GM18498 (cell line): ENCODE results near the gene SMARCD3.

ENCODE experiments used
- ATAC-seq: cut with Tn5 transposase; IDR thresholded peaks from one replicate; pipeline ENCODE4 v1.9.1; 2021; ENCODE audit warnings: mild to moderate bottlenecking, moderate library complexity; ENCODE audit not compliant: unreplicated experiment

The SMARCD3 gene

GRCh38 chr7:151238924-151239836, 9.3 kb downstream of the SMARCD3 start:
- no peak for ATAC-seq

DNA sequence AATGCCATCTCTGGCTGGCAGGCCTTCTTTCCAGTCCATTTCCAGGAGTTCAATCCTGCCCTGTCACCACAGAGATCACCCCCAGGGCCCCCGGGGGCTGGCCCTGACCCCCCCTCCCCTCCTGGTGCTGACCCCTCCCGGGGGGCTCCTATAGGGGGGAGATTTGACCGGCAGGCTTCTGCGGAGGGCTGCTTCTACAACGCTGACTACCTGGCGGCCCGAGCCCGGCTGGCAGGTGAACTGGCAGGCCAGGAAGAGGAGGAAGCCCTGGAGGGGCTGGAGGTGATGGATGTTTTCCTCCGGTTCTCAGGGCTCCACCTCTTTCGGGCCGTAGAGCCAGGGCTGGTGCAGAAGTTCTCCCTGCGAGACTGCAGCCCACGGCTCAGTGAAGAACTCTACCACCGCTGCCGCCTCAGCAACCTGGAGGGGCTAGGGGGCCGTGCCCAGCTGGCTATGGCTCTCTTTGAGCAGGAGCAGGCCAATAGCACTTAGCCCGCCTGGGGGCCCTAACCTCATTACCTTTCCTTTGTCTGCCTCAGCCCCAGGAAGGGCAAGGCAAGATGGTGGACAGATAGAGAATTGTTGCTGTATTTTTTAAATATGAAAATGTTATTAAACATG, 10.2 kb downstream of the SMARCD3 start:
- no peak for ATAC-seq

DNA sequence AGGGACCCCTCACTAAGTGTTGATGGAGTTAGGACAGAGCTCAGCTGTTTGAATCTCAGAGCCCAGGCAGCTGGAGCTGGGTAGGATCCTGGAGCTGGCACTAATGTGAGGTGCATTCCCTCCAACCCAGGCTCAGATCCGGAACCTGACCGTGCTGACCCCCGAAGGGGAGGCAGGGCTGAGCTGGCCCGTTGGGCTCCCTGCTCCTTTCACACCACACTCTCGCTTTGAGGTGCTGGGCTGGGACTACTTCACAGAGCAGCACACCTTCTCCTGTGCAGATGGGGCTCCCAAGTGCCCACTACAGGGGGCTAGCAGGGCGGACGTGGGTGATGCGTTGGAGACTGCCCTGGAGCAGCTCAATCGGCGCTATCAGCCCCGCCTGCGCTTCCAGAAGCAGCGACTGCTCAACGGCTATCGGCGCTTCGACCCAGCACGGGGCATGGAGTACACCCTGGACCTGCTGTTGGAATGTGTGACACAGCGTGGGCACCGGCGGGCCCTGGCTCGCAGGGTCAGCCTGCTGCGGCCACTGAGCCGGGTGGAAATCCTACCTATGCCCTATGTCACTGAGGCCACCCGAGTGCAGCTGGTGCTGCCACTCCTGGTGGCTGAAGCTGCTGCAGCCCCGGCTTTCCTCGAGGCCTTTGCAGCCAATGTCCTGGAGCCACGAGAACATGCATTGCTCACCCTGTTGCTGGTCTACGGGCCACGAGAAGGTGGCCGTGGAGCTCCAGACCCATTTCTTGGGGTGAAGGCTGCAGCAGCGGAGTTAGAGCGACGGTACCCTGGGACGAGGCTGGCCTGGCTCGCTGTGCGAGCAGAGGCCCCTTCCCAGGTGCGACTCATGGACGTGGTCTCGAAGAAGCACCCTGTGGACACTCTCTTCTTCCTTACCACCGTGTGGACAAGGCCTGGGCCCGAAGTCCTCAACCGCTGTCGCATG, 11.0 kb downstream of the SMARCD3 start:
- no peak for ATAC-seq

- no peak for ATAC-seq
These were observed 12.1 kb downstream of the SMARCD3 start for GRCh38 chr7:151236406-151236805.

GRCh38 chr7:151235091-151235787, 13.3 kb downstream of the SMARCD3 start:
- no peak for ATAC-seq

DNA sequence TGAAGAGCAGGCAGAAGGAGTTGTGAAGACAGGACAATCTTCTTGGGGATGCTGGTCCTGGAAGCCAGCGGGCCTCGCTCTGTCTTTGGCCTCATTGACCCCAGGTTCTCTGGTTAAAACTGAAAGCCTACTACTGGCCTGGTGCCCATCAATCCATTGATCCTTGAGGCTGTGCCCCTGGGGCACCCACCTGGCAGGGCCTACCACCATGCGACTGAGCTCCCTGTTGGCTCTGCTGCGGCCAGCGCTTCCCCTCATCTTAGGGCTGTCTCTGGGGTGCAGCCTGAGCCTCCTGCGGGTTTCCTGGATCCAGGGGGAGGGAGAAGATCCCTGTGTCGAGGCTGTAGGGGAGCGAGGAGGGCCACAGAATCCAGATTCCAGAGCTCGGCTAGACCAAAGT, 14.7 kb downstream of the SMARCD3 start:
- no peak for ATAC-seq

GRCh38 chr7:151232917-151233701, 15.4 kb downstream of the SMARCD3 start:
- peak; percentile 43 for ATAC-seq

- peak; percentile 96 for ATAC-seq
These were observed 16.2 kb downstream of the SMARCD3 start, which contains the start of gene CHPF2 for GRCh38 chr7:151232091-151232916. Gene CHPF2, plus strand, starts transcription at chr7:151232483. Its CDS starts 1,529 bp downstream, at chr7:151234012.

- ATAC-seq = no peak
These were observed 17.4 kb downstream of the SMARCD3 start for GRCh38 chr7:151231080-151231479.

GRCh38 chr7:151229249-151229648, 19.2 kb downstream of the SMARCD3 start:
- no peak for ATAC-seq

DNA sequence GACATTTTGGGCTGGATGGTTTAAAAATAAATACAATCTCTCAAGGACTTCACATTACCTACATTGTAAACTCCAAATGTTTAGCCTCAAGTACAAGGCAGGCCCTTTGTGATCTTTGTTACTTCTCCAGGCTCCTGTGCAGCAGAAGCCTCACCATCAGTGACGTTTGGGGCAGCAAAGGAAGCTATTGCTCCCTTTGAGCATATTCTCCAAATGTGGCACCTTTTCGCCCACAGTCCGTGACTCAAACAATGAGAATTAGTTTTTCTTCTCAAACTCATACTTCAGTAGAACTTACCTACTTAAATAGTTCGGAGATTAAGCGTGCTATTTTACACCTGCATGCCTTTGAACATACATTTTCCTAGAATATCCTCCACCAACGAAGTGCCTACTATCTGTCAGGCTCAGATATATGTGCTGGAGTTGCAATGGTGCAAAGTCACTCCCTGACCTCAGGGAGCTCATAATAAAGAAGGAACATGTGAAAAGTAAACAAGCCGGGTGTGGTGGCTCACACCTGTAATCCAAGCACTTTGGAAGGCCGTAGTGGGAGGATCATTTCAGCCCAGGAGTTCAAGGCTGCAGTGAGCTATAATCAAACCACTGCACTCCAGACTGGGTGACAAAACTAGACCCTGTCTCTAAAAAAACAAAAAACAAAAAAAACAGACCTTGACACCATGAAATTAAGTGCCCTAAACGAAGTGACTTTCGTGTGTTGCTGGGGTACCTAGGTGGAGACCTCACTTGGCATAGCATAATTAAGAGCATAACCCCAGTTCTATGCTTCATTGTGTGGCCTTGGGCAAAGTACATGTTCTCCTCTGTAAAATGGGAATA, 20.2 kb downstream of the SMARCD3 start:
- no peak for ATAC-seq

- ATAC-seq = peak; percentile 99
These were observed 21.4 kb downstream of the SMARCD3 start, which contains the start of gene ABCF2 for GRCh38 chr7:151226875-151227782. Gene ABCF2, minus strand, starts transcription at chr7:151227205. Its CDS starts 747 bp downstream, at chr7:151226458.

- no peak for ATAC-seq
These were observed 22.0 kb downstream of the SMARCD3 start for GRCh38 chr7:151226560-151226874.

DNA sequence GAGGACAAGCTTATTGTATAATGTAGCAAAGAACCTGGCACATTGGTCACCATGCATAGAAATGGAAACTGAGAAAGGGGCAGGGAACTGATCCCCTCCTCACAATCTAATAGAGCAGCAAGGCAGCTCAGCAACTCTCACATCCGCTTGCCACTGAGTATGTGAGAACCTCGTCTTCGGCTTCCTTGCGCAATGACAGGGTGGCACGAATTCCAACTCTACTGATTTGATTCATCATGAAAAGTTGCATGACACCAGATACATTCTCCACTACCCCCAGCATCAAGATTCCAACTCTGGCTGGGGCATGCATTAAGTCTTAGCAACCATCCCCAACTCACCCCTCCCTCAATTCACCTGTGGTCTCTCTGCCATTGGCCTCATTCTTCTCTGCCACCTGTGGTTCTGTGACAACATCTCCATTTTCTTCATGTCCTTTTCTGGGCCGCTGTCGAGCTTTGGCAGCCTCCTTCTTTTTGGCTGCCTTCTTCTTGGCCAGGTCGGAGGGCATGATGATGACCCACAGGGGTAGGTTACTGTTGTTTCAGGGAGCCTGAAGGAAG, 22.5 kb downstream of the SMARCD3 start:
- no peak for ATAC-seq

GRCh38 chr7:151223728-151224127, 24.8 kb downstream of the SMARCD3 start:
- no peak for ATAC-seq

DNA sequence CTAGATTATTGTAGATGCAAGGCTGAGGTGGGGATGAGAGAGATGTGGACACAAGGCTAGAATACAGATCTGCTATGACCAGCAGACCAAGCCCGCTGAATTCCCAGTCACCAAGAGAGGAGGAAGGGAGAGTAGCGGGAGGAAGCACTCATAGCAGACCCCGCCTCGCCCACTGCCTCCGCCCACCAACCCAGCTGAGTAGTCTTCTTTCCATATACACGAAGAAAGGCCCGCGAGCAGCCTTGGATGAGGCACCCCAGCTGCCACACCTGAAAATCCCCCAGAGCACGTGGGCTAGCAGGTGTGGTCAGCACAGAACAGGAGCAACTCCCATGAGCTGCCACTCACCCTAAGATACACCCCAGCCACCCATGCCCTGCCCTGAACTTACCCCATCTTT, 30.3 kb downstream of the SMARCD3 start:
- ATAC-seq = no peak

GRCh38 chr7:151215396-151215795, 33.1 kb downstream of the SMARCD3 start:
- ATAC-seq = no peak
